WTC11 (cell line): Measurements from ENCODE around the gene ITCH.

Experiments
- ATF2 ChIP-seq: sonication (generic); formaldehyde crosslinking; IDR thresholded peaks from 2 replicates; pipeline ENCODE4 v1.8.1; 2022; ENCODE audit warnings: low read depth, missing genetic modification reagents, borderline replicate concordance
- CREB1 ChIP-seq: sonication (generic); formaldehyde crosslinking; IDR thresholded peaks from 2 replicates; pipeline ENCODE4 v1.8.0; 2023; ENCODE audit warnings: mild to moderate bottlenecking, missing genetic modification reagents
- CTCF ChIP-seq: fragments of 200-600 bp; IDR thresholded peaks from 2 replicates; pipeline ENCODE4 v1.8.0; 2022; ENCODE audit warnings: antibody characterized with exemption
- ESRRA ChIP-seq: sonication (generic); formaldehyde crosslinking; IDR thresholded peaks from 2 replicates; pipeline ENCODE4 v1.8.1; 2022; ENCODE audit warnings: mild to moderate bottlenecking, missing genetic modification reagents, borderline replicate concordance
- IRF1 ChIP-seq: sonication (generic); formaldehyde crosslinking; IDR thresholded peaks from 2 replicates; pipeline ENCODE4 v1.8.0; 2023; ENCODE audit warnings: missing genetic modification reagents
- JUN ChIP-seq: sonication (generic); formaldehyde crosslinking; IDR thresholded peaks from 2 replicates; pipeline ENCODE4 v1.8.0; 2023; ENCODE audit warnings: mild to moderate bottlenecking, missing genetic modification reagents
- KAT7 ChIP-seq: sonication (generic); formaldehyde crosslinking; IDR thresholded peaks from 2 replicates; pipeline ENCODE4 v1.8.1; 2023; ENCODE audit warnings: missing genetic modification reagents, mild to moderate bottlenecking, borderline replicate concordance
- MAX ChIP-seq: sonication (generic); formaldehyde crosslinking; IDR thresholded peaks from 2 replicates; pipeline ENCODE4 v1.8.0; 2022; ENCODE audit warnings: mild to moderate bottlenecking, missing genetic modification reagents
- NR1H2 ChIP-seq: sonication (generic); formaldehyde crosslinking; IDR thresholded peaks from 2 replicates; pipeline ENCODE4 v1.9.0; 2021; ENCODE audit warnings: mild to moderate bottlenecking, moderate library complexity, missing genetic modification reagents
- NR2C2 ChIP-seq: sonication (generic); formaldehyde crosslinking; IDR thresholded peaks from 2 replicates; pipeline ENCODE4 v1.8.0; 2022; ENCODE audit warnings: mild to moderate bottlenecking, missing genetic modification reagents
- SP1 ChIP-seq: sonication (generic); formaldehyde crosslinking; conservative IDR thresholded peaks from 2 replicates; pipeline ENCODE4 v1.8.1; 2022; ENCODE audit warnings: missing genetic modification reagents
- USF1 ChIP-seq: sonication (generic); formaldehyde crosslinking; IDR thresholded peaks from 2 replicates; pipeline ENCODE4 v1.8.0; 2022; ENCODE audit warnings: mild to moderate bottlenecking, missing genetic modification reagents
- USF2 ChIP-seq: sonication (generic); formaldehyde crosslinking; IDR thresholded peaks from 2 replicates; pipeline ENCODE4 v1.8.1; 2023; ENCODE audit warnings: mild to moderate bottlenecking, missing genetic modification reagents, moderate library complexity
- ZNF512 ChIP-seq: sonication (generic); formaldehyde crosslinking; IDR thresholded peaks from 2 replicates; pipeline ENCODE4 v1.8.1; 2022; ENCODE audit warnings: missing genetic modification reagents, borderline replicate concordance

- no peak for TF ChIP-seq CTCF
- no peak for TF ChIP-seq SP1 (CRISPR knock-in tag)
- TF ChIP-seq MAX (CRISPR knock-in tag): no peak
- no peak for TF ChIP-seq CREB1
- no peak for TF ChIP-seq ESRRA
- no peak for TF ChIP-seq KAT7 (CRISPR knock-in tag)
- TF ChIP-seq NR1H2 (CRISPR knock-in tag): no peak
- no peak for TF ChIP-seq IRF1 (CRISPR knock-in tag)
- TF ChIP-seq USF1: no peak
- no peak for TF ChIP-seq ATF2
- TF ChIP-seq NR2C2: no peak
- no peak for TF ChIP-seq ZNF512 (CRISPR knock-in tag)
- TF ChIP-seq JUN (CRISPR knock-in tag): no peak
- TF ChIP-seq USF2 (CRISPR knock-in tag): no peak
Observed at GRCh38 chr20:34389206-34389953, 26.3 kb downstream of the ITCH start.
